ENCODE results near the gene PITPNM1.

Gene PITPNM1

DNA sequence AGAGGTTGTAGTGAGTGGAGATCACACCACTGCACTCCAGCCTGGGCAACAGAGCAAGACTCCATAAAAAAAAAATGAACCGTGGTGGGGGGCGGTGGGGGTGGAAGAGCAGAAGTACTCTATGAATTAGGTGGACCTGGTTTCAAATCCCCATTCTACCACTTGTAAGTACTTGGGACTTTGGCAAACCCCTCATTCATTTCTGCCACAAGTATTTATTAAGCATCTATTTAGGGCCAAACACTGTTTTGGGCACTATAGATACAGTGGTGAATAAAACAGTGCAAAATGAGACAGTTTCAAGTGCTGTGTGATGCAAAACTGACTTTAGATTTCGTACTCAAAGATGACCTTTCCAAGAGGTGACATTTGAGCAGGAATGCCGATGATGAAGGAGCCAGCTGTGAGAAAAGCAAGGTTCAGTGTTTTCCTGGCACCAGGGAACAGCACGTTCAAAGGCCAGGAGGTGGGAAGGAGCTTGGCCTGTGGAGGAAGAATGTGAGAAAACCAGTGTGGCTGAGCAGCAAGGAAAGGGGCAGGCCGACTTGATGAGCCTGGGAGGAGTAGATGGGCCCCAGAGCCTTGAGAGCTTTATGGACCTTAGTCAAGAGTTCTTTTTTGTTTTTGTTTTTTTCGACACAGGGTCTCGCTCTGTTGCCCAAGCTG lies 34.7 kb downstream of the PITPNM1 start:
- no peak overlapping the region for H3K9ac ChIP-seq (ENCODE audit: low read depth, low read length, poor library complexity, severe bottlenecking)
- no peaks in the 10 kb centered on the region for H3K9me2 ChIP-seq (replicated peaks; ENCODE audit: low read depth, low read length)
- TF ChIP-seq CTCF (conservative IDR thresholded peaks at IDR 0.05; ENCODE audit: low read length) (no peak), EZH2phosphoT487 (IDR thresholded peaks at IDR 0.05; ENCODE audit: borderline replicate concordance) (no peak)
- H3K4me3 ChIP-seq (ENCODE audit: low read length, poor library complexity, severe bottlenecking): no peak overlapping the region
- H2AFZ ChIP-seq (ENCODE audit: low read length): no peak overlapping the region
- H4K20me1 ChIP-seq (ENCODE audit: insufficient read depth, low read length, poor library complexity, severe bottlenecking): no peaks in the 10 kb centered on the region
- no peaks in the 10 kb centered on the region for H3K9me3 ChIP-seq (ENCODE audit: insufficient read depth, low read depth, low read length)
- H3K79me2 ChIP-seq (ENCODE audit: insufficient read depth, low read length): peaks cover 34% of the 10 kb centered on the region; the same call in 1 of the 2 replicates
- H3K27me3 ChIP-seq (ENCODE audit: insufficient read depth, low read length, poor library complexity, severe bottlenecking): no peaks in the 10 kb centered on the region
- no peak overlapping the region for H3K4me2 ChIP-seq (ENCODE audit: low read depth, low read length, poor library complexity, severe bottlenecking)
- peaks cover 37% of the 10 kb centered on the region for H3K4me1 ChIP-seq (ENCODE audit: insufficient read depth, low read length, poor library complexity, severe bottlenecking)
- no peaks in the 10 kb centered on the region for H3K36me3 ChIP-seq (ENCODE audit: insufficient read depth, low read length)
- peaks cover 4% of the 10 kb centered on the region; the same call in 1 of the 2 replicates for H3F3A ChIP-seq (ENCODE audit: low read depth)

GRCh38 chr11:67469508-67469811 lies 35.7 kb downstream of the PITPNM1 start:
- Histone ChIP-seq H3K4me2 (ENCODE audit: low read depth, low read length, poor library complexity, severe bottlenecking) (peak overlapping the region; percentile 94), H3K36me3 (ENCODE audit: insufficient read depth, low read length) (no peaks in the 10 kb centered on the region), H3K79me2 (ENCODE audit: insufficient read depth, low read length) (peaks cover 41% of the 10 kb centered on the region), H2AFZ (ENCODE audit: low read length) (peak overlapping the region; percentile 91), H3K4me1 (ENCODE audit: insufficient read depth, low read length, poor library complexity, severe bottlenecking) (peaks cover 42% of the 10 kb centered on the region), H3K9me3 (ENCODE audit: insufficient read depth, low read depth, low read length) (no peaks in the 10 kb centered on the region), H3K27me3 (ENCODE audit: insufficient read depth, low read length, poor library complexity, severe bottlenecking) (no peaks in the 10 kb centered on the region), H3K4me3 (ENCODE audit: low read length, poor library complexity, severe bottlenecking) (peak overlapping the region; percentile 97), H3K9ac (ENCODE audit: low read depth, low read length, poor library complexity, severe bottlenecking) (peak overlapping the region; percentile 81), H4K20me1 (ENCODE audit: insufficient read depth, low read length, poor library complexity, severe bottlenecking) (no peaks in the 10 kb centered on the region), H3K9me2 (replicated peaks; ENCODE audit: low read depth, low read length) (no peaks in the 10 kb centered on the region), H3F3A (ENCODE audit: low read depth) (peaks cover 4% of the 10 kb centered on the region; the same call in 1 of the 2 replicates)
- no peak for TF ChIP-seq CTCF (conservative IDR thresholded peaks at IDR 0.05; ENCODE audit: low read length)
- TF ChIP-seq EZH2phosphoT487 (IDR thresholded peaks at IDR 0.05; ENCODE audit: borderline replicate concordance): no peak

DNA sequence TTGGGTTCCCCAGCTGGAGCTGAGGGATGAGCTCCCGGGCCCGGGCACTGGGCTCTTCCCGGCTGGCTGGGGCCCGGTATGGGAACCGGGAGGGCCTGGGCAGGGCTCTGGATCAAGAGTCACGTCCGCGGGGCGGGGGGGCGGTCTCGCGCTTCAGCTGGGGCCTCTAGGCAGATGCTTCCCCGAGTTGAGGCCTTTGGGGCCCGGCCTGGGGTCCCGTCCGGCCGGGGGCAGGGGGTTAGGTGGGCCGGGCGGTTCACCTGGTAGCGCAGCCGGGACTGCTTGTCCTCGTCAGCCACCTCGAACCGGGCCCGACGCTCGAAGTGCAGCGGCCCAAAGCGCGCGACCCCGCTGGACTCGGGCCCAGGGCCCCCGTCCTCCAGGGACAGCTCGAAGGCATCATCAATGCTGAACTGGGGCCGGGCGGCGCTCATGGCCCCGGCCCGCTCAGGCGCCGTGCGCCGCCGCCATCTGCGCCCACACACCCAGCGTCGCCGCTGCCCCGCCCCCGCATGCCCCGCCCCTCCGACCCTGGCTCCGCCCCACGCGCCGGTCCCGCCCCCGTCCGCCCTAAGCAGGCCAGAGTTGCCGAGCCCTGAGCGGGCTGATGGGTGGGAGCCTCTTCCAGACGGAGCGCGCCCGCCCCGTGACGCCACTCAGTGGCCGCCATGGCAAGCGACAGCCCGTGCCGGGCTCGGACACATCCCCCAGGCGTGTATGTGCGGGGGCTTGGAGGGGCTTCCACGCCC lies 36.2 kb downstream of the PITPNM1 start, which contains the start of gene TMEM134:
Gene TMEM134, minus strand, starts transcription at position 493 of the 749 bp plus-strand sequence. Its CDS starts 59 bp downstream, at position 434.
- TF ChIP-seq CTCF (conservative IDR thresholded peaks at IDR 0.05; ENCODE audit: low read length) (peak; percentile 54), EZH2phosphoT487 (IDR thresholded peaks at IDR 0.05; ENCODE audit: borderline replicate concordance) (no peak)
- Histone ChIP-seq H2AFZ (ENCODE audit: low read length) (peak within 1 kb of the TSS; percentile 91), H3K27me3 (ENCODE audit: insufficient read depth, low read length, poor library complexity, severe bottlenecking) (no peaks in the 10 kb centered on the region), H3K9ac (ENCODE audit: low read depth, low read length, poor library complexity, severe bottlenecking) (peak within 1 kb of the TSS; percentile 96), H3K4me2 (ENCODE audit: low read depth, low read length, poor library complexity, severe bottlenecking) (peak within 1 kb of the TSS; percentile 97), H3K9me2 (replicated peaks; ENCODE audit: low read depth, low read length) (no peaks in the 10 kb centered on the region), H3K79me2 (ENCODE audit: insufficient read depth, low read length) (peaks cover 41% of the 10 kb centered on the region), H3K4me1 (ENCODE audit: insufficient read depth, low read length, poor library complexity, severe bottlenecking) (peaks cover 47% of the 10 kb centered on the region), H3K9me3 (ENCODE audit: insufficient read depth, low read depth, low read length) (no peaks in the 10 kb centered on the region), H3K4me3 (ENCODE audit: low read length, poor library complexity, severe bottlenecking) (peak within 1 kb of the TSS; percentile 97), H3K36me3 (ENCODE audit: insufficient read depth, low read length) (no peaks in the 10 kb centered on the region), H3F3A (ENCODE audit: low read depth) (peaks cover 4% of the 10 kb centered on the region; the same call in 1 of the 2 replicates), H4K20me1 (ENCODE audit: insufficient read depth, low read length, poor library complexity, severe bottlenecking) (no peaks in the 10 kb centered on the region)

Measured in Loucy (cell line).